DOHH2 (cell line): ENCODE data around the gene HMCES.
"Not testable (repeated sequence)": the region's sequence is repeated elsewhere in the genome, so short reads cannot be mapped to it uniquely, and the experiment has no call there.

Experiments used
- H3F3A ChIP-seq: fragments of 200-600 bp; sonication (generic), shearing (Covaris generic); 2 replicates; pipeline ENCODE4 v1.6.0; 2016; ENCODE audit warnings: antibody characterized with exemption, mild to moderate bottlenecking; ENCODE audit not compliant: control insufficient read depth, insufficient read depth
- H3K27ac ChIP-seq: fragments of 200-600 bp; sonication (generic); 2 replicates; pipeline ENCODE4 v1.5.1; 2014; ENCODE audit warnings: low read depth, mild to moderate bottlenecking, low read length, moderate library complexity
- H3K27me3 ChIP-seq: fragments of 200-600 bp; sonication (generic); 2 replicates; pipeline ENCODE4 v1.6.1; 2014; ENCODE audit warnings: mild to moderate bottlenecking, low read length, mixed read lengths; ENCODE audit not compliant: control insufficient read depth
- H3K36me3 ChIP-seq: fragments of 200-600 bp; sonication (generic); 2 replicates; pipeline ENCODE4 v1.6.1; 2014; ENCODE audit warnings: mild to moderate bottlenecking, low read length, moderate library complexity, mixed read lengths; ENCODE audit not compliant: control insufficient read depth
- H3K4me1 ChIP-seq: fragments of 200-600 bp; sonication (generic); 2 replicates; pipeline ENCODE4 v1.6.1; 2014; ENCODE audit warnings: mild to moderate bottlenecking, low read length, mixed read lengths; ENCODE audit not compliant: control insufficient read depth
- H3K4me2 ChIP-seq: fragments of 200-600 bp; sonication (generic); 2 replicates; pipeline ENCODE4 v1.6.0; 2014; ENCODE audit warnings: mild to moderate bottlenecking, low read length, moderate library complexity
- H3K4me3 ChIP-seq: fragments of 200-600 bp; sonication (generic); 2 replicates; pipeline ENCODE4 v1.5.1; 2014; ENCODE audit warnings: mild to moderate bottlenecking, low read length, mixed read lengths
- H3K79me2 ChIP-seq: fragments of 200-600 bp; sonication (generic); 2 replicates; pipeline ENCODE4 v1.6.1; 2014; ENCODE audit warnings: mild to moderate bottlenecking, low read length, mixed read lengths; ENCODE audit not compliant: control insufficient read depth
- H3K9me2 ChIP-seq: fragments of 200-600 bp; sonication (generic); replicated peaks from 2 replicates; pipeline ENCODE4 v1.6.1; 2014; ENCODE audit warnings: mild to moderate bottlenecking, low read length, mixed read lengths; ENCODE audit not compliant: control insufficient read depth
- H3K9me3 ChIP-seq: fragments of 200-600 bp; sonication (generic); 2 replicates; pipeline ENCODE4 v1.6.1; 2014; ENCODE audit warnings: antibody characterized with exemption, low read length, mixed read lengths; ENCODE audit not compliant: control insufficient read depth, insufficient read depth
- H4K20me1 ChIP-seq: fragments of 200-600 bp; sonication (generic); 2 replicates; pipeline ENCODE4 v1.6.0; 2014; ENCODE audit warnings: low read depth, mild to moderate bottlenecking, antibody characterized with exemption, low read length, moderate library complexity; ENCODE audit not compliant: control insufficient read depth, insufficient read depth
- EZH2phosphoT487 ChIP-seq: fragments of 200-600 bp; sonication (generic); IDR thresholded peaks from 2 replicates; pipeline ENCODE4 v1.6.1; 2017; ENCODE audit warnings: borderline replicate concordance, mild to moderate bottlenecking, antibody characterized with exemption, low read length, moderate library complexity, mixed read lengths
- TF ChIP-seq, protein P1 (sequence below): fragments of 200-600 bp; sonication (generic); IDR thresholded peaks from one replicate; pipeline ENCODE4 v1.5.1; 2014; ENCODE audit warnings: antibody characterized with exemption, mild to moderate bottlenecking, low read depth, low read length; ENCODE audit not compliant: poor library complexity, severe bottlenecking

HMCES gene

DNA sequence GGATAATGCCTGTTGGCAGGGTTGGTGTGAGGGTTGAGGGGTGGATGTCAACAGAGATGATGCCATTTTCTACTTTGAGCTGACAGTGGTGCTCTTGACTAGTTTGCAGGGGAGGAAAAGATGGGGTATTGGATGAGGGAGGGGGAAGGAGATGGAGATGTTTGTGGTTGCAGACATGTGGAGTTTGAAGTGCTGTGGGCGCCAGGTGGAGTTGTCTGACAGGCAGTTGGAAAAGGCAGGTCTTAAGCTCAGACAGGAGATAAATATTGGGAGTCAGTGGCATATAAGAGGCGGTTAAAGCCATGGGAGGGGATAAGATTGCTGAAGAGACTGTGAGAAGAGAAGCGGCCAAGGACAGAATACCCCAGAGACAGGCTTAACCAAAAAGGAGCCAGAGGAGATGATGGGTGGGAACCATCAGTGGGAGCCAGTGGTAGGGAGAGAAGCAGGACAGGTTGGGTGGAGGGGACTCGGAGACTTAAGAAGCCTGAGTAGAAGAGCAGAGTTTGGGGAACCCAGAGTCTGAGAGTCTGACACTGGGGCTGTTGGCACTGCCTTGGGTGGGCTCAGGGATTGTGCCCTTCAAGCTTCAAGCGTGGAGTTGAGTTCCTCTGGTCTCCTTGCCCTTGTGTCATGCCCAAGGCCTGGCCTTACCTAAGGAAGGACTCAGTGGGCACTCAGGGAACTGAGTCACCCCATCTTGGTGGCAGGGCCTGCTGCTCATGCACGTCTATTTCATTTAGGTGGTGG is 15.3 kb upstream of the HMCES start:
- H3F3A ChIP-seq, result no peaks in the 10 kb centered on the region
- H3K9me3 ChIP-seq, result no peaks in the 10 kb centered on the region
- peaks cover 12% of the 10 kb centered on the region for H3K4me1 ChIP-seq
- no peak for TF ChIP-seq EZH2phosphoT487
- TF ChIP-seq, protein P1, sequence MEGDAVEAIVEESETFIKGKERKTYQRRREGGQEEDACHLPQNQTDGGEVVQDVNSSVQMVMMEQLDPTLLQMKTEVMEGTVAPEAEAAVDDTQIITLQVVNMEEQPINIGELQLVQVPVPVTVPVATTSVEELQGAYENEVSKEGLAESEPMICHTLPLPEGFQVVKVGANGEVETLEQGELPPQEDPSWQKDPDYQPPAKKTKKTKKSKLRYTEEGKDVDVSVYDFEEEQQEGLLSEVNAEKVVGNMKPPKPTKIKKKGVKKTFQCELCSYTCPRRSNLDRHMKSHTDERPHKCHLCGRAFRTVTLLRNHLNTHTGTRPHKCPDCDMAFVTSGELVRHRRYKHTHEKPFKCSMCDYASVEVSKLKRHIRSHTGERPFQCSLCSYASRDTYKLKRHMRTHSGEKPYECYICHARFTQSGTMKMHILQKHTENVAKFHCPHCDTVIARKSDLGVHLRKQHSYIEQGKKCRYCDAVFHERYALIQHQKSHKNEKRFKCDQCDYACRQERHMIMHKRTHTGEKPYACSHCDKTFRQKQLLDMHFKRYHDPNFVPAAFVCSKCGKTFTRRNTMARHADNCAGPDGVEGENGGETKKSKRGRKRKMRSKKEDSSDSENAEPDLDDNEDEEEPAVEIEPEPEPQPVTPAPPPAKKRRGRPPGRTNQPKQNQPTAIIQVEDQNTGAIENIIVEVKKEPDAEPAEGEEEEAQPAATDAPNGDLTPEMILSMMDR, result no peak
- H3K27me3 ChIP-seq, result no peaks in the 10 kb centered on the region
- H3K4me2 ChIP-seq, result no peak overlapping the region
- no peak overlapping the region for H3K4me3 ChIP-seq
- H3K27ac ChIP-seq, result no peak overlapping the region
- no peaks in the 10 kb centered on the region for H3K9me2 ChIP-seq
- H4K20me1 ChIP-seq, result peaks cover 6% of the 10 kb centered on the region
- no peaks in the 10 kb centered on the region; the same call in 1 of the 2 replicates for H3K79me2 ChIP-seq
- peaks cover 87% of the 10 kb centered on the region for H3K36me3 ChIP-seq

DNA sequence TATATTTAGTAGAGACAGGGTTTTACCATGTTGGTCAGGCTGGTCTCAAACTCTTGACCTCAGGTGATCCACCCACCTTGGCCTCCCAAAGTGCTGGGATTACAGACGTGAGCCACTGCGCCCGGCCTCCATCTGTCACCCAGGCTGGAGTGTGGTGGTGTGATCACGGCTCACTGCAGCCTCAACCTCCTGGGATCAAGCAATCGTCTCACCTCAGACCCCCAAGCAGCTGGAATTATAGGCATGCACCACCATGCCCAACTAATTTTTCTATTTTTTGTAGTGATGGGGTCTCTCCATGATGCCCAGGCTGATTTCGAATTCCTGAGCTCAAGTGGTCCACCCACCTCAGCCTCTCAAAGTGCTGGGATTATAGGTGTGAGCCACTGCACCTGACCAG is 13.7 kb upstream of the HMCES start:
- H3K27me3 ChIP-seq, H3K79me2 ChIP-seq, H3K4me3 ChIP-seq, H3K4me2 ChIP-seq, H4K20me1 ChIP-seq, H3F3A ChIP-seq, H3K9me3 ChIP-seq, H3K27ac ChIP-seq, H3K9me2 ChIP-seq: not testable (repeated sequence)
- Histone ChIP-seq H3K4me1 (peaks cover 12% of the 10 kb centered on the region), H3K36me3 (peaks cover 91% of the 10 kb centered on the region)

DNA sequence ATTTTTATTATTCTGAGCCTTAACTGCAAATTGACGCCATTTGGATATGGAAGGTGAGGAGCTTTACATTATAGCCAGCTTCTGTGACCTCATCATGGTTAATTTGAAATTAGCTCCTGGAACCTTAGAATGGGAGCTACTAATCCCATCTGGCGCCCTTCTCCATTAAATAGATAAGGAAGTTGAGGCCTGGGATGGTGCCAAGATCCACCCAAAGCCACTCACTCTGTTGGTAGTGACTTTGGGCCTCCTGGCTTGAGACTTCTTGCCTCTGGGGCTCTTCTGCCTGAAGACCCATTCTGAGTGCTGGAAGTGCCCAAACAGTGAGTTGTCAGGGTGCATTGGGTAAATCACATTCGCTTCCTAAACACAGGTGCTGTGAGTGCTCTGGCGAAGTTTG is 12.0 kb upstream of the HMCES start:
- H3K9me3 ChIP-seq, result no peaks in the 10 kb centered on the region
- H3K9me2 ChIP-seq, result no peaks in the 10 kb centered on the region
- peaks cover 91% of the 10 kb centered on the region for H3K36me3 ChIP-seq
- no peaks in the 10 kb centered on the region for H3F3A ChIP-seq
- TF ChIP-seq, protein P1, result no peak
- TF ChIP-seq EZH2phosphoT487, result no peak
- H3K27ac ChIP-seq, result no peak overlapping the region
- peaks cover 5% of the 10 kb centered on the region for H3K4me1 ChIP-seq
- no peaks in the 10 kb centered on the region; the same call in 1 of the 2 replicates for H4K20me1 ChIP-seq
- no peaks in the 10 kb centered on the region for H3K27me3 ChIP-seq
- H3K4me2 ChIP-seq, result no peak overlapping the region
- H3K4me3 ChIP-seq, result no peak overlapping the region
- H3K79me2 ChIP-seq, result no peaks in the 10 kb centered on the region; the same call in 1 of the 2 replicates

DNA sequence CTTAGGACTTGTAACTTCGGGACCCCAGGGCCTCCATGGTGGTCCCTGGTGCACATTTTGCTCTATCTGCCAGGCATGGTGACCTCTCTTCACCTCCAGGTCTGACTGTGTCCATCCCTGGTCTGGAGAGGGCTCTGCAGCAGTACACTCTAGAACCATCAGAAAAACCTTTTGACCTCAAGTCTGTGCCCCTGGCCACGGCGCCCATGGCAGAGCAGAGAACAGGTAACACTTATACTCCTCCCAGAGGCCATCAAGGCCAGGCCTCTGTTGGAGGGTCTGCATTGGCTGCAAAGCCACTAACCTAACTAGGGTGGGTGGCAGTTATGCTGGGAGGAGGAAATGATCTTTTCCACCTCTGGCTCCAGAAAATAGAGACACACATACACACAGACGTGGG is 10.3 kb upstream of the HMCES start:
- no peak overlapping the region for H3K4me3 ChIP-seq
- H3K27me3 ChIP-seq, result no peaks in the 10 kb centered on the region
- no peak overlapping the region for H3K4me2 ChIP-seq
- H3K79me2 ChIP-seq, result no peaks in the 10 kb centered on the region
- no peak overlapping the region for H3K27ac ChIP-seq
- no peaks in the 10 kb centered on the region for H3K9me3 ChIP-seq
- H4K20me1 ChIP-seq, result no peaks in the 10 kb centered on the region; the same call in 1 of the 2 replicates
- peaks cover 91% of the 10 kb centered on the region for H3K36me3 ChIP-seq
- TF ChIP-seq EZH2phosphoT487, result no peak
- TF ChIP-seq, protein P1, result no peak
- H3F3A ChIP-seq, result 0 out of 2 replicates have a peak, but pooled peaks cover 2% of the 10 kb centered on the region
- H3K4me1 ChIP-seq, result peaks cover 8% of the 10 kb centered on the region
- no peaks in the 10 kb centered on the region for H3K9me2 ChIP-seq
